HL-60/S4 treated with retinoic acid at 250 ng/mL for 4 days and 3 days (cell line): ENCODE results near the gene TK1.
"Not testable (repeated sequence)": the region's sequence is repeated elsewhere in the genome, so short reads cannot be mapped to it uniquely, and the experiment has no call there.

Experiments used
- in situ Hi-C: fragments of 300-500 bp; cut with MboI; formaldehyde crosslinking; loops from 2 replicates; pipeline ENCODE4 v1.7.0; 2022; ENCODE audit warnings: low sequenced_read_pairs

Gene TK1

GRCh38 chr17:78180083-78180482, 6.8 kb downstream of the TK1 start:
- in situ Hi-C loops = no loop called here

DNA sequence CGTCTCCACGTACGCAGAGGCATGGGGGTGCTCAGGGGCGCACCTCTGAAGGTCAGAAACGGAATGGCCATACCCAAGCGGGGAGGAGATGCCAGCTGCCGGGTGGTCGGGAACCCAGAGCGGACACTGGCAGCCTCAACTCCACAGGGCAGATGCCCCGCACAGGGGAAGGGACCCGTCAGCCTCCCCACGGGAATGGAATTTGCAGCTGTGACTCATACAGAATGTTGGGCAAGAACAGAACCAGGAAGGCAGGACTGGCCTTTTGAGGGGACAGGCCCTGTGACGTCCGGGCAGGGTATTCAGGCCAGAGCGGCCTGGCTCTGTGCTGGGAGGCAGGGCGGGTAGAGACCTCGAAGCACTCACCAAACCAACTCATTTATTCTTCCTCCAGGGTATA, 7.5 kb downstream of the TK1 start:
- in situ Hi-C loops = no loop called here

GRCh38 chr17:78176548-78177025, 10.3 kb downstream of the TK1 start:
- in situ Hi-C loops = no loop called here

DNA sequence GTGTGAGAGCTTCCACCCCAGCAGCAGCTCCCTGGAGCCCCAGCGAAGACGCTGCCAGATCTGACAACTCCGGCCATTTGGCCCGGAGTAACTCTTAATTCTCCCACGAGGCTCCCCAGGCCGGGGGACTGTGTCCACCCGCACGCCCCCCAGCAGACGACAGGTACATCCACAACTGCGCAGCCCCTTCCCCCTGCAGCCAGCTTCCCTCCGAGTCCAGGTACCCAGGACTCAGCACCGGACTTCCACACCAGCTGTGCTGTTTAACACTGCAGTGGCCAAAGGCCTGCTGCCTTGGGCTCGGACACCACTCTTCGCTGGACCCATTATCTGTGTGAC, 11.2 kb downstream of the TK1 start:
- in situ Hi-C loops = no loop called here

DNA sequence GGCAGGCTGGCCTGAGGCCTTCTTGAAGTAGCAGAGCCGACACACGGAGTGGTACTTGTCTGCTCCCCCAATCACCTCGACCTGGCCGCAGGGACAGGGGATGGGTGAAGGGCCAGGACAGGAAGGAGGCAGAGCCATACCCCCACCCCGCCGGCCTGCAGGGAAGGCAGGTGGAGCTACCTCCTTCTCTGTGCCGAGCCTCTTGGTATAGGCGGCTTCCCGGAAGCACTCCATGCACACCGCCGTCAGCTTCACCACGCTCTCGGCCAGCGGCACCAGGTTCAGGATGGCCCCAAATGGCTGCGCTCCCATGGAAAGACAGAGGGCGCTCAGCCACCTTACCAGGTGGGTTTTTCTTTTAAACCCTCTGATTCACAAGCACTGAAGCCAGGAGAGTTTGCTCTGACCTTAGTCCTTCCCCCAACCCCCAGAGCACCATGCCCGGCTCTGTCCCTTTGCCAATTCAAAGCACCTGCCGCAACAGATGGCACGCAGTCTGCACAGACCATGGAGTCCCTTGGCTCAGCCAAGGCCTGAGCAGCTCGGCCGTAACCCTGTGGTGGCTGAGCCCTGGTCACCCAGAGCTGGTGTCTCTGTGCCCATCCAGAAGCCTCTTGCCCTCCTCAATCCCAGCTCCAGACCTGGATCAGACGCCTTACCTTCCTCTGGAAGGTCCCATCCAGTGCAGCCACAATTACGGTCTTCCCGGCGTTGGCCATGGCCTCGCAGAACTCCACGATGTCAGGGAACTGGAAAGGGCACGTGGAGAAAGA, 11.8 kb downstream of the TK1 start:
- in situ Hi-C loops = no loop called here

DNA sequence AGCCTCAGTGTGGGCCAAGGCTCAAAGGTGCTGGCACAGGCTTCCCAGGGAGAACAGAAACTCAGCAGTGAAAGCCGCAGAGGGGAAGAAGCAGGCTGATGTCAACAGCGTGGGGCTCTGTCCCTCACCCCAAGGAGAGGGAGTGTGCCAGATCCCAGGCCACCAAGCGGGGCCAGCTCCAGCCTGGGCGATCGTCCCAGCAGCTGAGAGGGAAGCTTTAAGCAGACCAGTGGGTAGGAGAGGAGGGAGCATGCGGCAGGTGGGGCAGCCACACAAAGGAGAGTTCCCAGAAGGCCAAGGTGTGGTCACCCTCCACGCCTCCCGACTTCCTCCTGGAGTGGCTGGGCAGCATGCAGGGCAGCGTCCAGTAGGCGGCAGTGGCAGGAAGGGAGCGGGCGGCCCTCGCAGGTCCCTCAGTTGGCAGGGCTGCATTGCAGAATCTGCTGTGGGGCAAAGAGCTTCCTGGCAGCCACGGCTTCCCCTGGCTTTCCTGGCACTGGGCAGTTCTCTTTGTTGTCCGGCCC, 12.4 kb downstream of the TK1 start:
- in situ Hi-C loops = no loop called here

DNA sequence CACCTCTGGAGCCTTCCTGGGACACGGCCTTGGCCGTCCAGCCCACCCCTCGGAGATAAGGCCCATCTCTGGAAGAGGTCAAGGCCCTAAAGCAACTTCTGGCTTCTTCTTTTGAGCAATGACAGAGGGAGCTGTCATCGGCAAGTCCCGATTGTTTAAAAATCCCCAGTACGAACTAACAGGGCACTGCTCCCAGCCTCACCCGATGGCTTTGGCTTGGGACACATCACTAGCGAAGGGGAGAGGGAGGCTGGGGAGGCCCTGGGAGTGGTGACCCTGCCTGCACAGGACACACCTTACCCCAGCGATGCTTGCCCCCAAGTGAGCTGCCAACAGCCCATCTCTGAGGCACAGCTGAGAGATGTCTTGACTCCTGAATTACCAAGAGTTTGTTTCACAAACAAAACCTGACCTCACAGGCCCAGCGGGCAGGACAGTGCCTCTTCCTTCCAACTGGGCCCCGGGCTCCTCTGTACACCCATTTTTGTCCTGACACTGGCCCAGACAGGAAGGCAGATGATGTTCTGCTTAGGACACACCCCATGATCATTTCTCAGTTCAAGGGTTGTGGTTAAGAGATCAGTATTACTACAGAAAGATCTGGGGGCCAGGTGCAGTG, 13.6 kb downstream of the TK1 start:
- in situ Hi-C loops = no loop called here

DNA sequence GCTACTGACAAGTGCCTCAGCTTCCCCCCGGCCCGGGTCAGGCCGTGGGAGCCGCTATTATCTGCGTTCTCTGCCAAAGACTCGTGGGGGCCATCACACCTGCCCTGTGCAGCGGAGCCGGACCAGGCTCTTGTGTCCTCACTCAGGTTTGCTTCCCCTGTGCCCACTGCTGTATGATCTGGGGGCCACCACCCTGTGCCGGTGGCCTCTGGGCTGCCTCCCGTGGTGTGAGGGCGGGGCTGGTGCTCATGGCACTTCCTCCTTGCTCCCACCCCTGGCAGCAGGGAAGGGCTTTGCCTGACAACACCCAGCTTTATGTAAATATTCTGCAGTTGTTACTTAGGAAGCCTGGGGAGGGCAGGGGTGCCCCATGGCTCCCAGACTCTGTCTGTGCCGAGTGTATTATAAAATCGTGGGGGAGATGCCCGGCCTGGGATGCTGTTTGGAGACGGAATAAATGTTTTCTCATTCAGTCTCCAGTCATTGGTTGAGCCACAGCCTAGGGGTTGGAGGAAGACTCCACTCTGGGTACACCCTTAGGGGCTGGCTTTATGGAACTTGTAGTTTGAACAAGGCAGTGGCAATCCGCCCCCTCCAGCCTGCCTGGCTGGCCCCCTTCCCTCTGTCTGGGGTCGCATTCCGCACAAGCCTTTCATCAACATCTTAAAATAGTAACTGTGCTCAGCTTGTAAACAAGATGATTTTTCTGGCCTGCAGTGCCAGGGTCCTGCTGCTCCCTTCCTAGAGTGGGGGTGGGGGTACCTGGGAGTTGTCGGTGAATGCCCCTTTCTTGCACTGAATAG, 14.4 kb downstream of the TK1 start:
- in situ Hi-C loops = no loop called here

- in situ Hi-C loops = not testable (repeated sequence)
These were observed 15.1 kb downstream of the TK1 start for GRCh38 chr17:78171591-78172248.

DNA sequence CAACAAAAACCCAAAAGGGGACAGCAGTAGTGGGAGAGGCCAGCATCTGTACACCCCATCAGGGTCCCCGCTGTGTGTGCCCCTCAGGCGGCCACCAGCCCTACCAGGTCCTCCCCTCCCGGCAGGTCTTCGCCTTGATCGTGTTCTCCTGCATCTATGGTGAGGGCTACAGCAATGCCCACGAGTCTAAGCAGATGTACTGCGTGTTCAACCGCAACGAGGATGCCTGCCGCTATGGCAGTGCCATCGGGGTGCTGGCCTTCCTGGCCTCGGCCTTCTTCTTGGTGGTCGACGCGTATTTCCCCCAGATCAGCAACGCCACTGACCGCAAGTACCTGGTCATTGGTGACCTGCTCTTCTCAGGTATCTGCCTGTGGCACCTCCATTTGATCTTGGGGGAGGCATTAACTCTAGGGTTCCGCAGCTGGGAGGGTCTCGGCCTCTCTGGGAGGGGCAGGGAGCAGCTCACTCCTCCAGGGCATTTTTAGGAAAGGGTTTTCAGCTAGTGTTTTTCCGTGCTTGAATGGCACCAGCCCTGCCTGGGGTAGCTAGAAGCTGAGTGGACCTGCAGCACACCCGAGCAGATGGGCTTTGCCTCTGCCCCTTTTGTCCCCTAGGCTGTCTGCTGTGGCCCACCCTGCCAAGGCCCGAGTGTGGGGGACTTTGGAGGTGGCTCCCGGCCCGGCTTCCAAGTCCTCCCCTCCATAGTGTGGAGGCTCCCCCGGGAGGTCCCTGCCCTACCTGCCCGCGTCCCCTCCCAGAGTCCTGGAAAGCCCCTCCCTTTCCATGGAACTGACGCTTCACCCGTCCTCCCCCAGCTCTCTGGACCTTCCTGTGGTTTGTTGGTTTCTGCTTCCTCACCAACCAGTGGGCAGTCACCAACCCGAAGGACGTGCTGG, 15.9 kb downstream of the TK1 start:
- in situ Hi-C loops = no loop called here

DNA sequence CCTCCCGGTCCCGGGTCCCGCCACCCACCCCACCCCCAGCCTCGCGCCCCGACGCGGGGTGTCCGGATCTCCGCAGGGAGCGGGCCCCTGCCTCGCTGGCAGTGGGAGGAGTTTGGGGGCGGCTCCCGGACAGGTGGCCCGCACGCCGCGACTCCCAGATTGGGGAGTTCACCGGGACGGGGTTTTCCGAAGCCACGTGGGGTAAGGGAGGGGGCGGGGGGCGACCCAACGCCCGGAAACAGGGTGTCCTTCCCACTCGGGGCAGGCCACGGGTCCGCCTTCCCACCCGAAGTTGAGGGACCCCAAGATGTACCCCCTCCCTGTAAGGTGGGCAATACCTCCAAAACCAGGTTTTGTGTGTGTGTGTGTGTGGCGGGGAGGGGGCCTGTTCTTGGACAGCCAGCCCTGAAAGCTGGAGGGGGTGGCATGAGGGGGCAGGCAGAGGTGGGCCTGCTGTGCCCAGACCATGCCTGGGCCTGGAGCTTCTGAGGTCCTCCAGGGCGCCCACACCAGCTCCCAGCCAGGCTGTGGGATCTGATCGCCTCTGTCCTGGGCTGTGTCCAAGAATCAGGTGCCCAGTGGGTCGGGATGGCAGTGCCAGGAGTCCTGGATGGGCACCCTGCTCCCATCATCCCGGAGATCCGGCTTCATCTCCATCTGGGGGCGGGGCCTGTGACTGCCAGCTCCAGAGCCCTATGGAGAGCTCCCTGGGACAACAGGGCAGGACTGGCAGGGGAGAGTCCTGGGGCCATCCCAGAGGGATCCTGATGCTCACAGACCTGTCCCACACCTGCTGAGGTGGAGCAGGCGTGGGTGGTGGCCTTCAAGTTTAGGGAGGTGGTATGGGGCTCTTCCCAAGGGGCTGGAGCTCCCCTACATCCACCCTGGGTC, 17.7 kb downstream of the TK1 start:
- in situ Hi-C loops = no loop called here

- in situ Hi-C loops = no loop called here
These were observed 18.5 kb downstream of the TK1 start, which contains the start of gene SYNGR2 for GRCh38 chr17:78168242-78168902. TSS of gene SYNGR2 (plus strand) at chr17:78168581. CDS start at chr17:78168617, 36 bp downstream.

DNA sequence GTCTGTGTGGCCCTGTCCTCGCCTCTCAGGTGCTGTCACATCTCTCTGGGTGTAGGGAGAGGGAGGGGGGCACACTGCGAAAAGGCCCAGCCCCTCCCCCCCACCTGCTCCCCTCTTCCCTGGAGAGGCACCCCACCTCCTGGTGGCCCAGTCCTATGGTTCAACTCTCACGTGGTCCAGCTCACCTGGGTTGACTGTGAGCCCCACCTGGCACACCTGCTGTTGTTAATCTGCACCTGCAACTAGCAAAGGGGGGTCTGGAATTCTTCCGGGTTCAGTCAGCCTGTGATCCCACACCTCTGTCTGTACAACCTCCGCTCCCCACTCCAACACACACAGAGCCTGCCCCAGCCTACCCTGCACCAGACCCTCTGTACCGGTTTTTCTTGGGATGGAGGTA, 20.4 kb downstream of the TK1 start:
- in situ Hi-C loops = no loop called here

DNA sequence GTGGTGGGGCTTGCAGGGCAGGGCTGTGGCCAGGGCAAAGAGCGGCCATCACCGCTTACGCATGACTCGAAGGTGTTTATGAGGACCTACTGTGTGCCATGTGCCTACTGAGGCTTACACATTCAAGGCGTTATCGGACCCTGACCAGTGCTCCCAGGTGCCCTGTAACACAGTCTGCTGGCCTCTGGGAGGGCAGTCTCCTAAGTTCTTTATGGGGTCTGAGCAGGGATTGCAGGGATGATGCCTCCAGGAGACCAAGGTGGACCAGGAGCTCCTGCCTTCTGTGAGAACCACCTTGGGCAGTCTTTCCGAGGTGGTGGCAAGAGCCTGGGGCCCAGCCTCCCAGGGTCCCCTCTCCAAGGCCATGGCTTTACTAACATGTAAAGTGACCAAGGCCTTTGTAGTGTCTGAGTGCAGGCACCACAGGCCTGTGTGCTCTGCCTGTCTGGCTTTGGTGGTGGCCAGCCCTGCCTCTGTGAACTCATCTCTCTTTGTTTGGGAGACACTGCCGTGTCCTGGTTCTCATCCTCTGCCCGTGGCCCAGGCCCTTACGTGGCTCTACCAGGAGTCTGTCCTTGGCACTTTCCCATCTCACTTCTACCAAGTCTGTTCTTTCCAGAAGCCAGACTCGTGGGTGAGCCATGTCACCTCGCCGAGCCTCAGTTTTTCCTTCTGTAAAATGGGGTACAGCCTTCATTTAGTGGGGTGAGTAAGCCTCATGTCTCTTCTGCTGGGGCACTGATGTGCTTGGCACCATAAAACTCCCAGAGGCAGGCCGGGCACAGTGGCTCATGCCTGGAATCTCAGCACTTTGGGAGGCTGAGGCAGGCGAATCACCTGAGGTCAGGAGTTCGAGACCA, 21.9 kb downstream of the TK1 start:
- in situ Hi-C loops = no loop called here

DNA sequence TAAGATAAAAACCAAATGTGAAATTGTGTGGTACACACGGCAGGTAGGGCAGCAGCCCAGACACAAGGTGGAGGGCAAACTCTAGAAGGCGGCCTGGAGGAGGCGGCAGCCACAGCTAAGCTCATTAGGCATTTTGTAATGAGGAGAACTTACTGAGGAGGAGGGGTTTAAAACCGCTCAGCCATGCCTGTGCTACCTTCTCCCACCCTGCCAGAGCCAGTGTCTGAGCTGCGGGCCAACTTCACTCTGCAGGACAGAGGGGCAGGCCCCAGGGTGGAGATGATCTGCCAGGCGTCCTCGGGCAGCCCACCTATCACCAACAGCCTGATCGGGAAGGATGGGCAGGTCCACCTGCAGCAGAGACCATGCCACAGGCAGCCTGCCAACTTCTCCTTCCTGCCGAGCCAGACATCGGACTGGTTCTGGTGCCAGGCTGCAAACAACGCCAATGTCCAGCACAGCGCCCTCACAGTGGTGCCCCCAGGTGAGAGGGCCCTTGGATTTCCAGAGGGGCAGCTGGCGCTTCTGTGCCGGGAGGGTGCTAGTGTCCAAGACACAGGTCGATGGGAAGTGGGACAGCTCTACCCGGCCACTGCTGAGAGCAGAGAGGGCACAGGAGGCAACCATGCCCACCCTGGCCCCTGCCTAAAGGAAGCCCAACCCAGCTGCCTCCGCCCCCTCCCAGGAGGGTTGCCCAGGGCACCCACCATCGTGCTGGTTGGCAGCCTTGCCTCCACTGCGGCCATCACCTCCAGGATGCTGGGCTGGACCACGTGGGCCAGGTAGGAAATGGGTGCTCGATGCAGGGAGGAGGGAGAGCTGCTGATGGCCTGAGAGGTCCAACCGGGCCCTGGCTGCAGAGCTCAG, 22.7 kb downstream of the TK1 start:
- in situ Hi-C loops = no loop called here

- in situ Hi-C loops = no loop called here
These were observed 27.2 kb downstream of the TK1 start for GRCh38 chr17:78159575-78160158.
